Stromal cell of bone marrow (primary cell): Measurements from ENCODE around the gene RPL36.
"Not testable (repeated sequence)": the region's sequence is repeated elsewhere in the genome, so short reads cannot be mapped to it uniquely, and the experiment has no call there.

Experiments used
- DNase-seq: peaks from one replicate; pipeline ENCODE4 v3.0.0-alpha.2; 2012; ENCODE audit warnings: low read depth

The RPL36 gene

DNA sequence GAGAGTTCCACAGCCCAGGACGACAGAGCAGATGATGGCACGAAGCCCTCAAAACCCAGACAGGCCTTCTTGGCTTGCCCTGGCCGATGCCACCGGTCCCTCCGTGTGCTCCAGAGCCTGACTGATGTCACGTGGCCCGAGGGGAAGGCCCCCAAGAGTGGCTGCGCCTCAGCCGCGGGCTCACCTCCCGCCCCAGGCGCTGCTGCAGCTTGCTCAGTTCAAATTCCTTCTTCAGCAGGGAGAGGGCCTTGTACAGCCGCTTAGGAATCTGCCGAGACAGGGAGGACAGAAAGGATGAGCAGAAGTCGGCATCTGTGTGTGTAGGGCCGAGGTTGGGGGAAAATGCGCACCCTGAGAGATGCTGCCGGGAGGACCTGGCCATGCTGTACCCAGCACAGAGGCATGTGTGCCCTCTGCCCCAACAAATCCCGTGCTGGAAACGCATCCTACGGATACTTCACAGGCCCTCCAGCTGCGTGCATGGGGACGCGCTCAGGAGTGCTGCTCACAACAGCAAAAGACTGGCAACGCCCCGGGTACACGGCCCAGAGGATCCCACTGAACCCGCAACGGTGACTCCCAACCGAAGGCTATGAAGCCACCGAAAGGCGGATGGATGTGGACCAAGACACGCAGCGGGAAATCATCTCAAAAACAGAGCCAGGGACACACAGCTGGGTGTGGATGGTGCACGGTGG is 16.9 kb downstream of the RPL36 start:
- no peak for DNase-seq

- DNase-seq, result no peak
These were observed 17.8 kb downstream of the RPL36 start for GRCh38 chr19:5707576-5708575.

DNA sequence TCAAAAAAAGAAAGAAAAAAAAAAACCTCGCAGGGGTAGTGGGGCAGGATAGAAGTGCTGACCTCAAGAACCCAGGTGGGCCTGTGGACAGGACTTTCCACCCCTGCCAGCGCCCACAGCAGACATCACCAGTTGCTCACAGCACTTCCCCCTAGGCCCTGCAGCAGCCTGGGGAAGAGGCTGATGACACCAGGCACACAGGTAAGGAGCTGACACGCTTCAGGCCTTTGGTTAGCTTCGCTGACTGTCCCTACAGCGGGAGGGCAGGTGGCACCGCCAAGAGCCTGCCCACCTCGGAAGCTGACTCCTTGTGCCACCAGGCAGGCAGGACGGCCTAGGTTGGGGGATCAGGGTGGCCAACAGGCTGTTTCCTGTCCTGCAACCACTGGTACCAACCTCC is 20.9 kb downstream of the RPL36 start:
- no peak for DNase-seq

- DNase-seq, result no peak
These were observed 21.6 kb downstream of the RPL36 start for GRCh38 chr19:5711713-5712161.

DNA sequence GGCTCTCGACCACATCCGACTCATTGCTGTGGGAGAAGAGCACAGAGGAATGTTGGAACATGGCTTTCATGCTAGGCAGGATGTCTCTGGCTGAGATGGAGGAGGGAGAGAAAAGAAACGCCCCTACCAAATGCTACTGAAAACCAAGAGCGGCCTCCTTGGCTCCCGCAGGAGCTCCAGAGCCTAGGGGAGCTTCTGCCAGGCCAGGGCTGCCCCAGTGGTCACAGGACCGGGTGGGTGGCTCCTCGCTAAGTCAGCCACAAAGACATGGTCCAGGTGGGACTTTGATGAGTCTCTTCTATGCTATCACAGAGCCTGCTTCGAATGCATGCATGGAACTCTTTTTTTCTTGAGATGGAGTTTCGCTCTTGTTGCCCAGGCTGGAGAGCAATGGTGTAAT is 23.1 kb downstream of the RPL36 start:
- no peak for DNase-seq

DNA sequence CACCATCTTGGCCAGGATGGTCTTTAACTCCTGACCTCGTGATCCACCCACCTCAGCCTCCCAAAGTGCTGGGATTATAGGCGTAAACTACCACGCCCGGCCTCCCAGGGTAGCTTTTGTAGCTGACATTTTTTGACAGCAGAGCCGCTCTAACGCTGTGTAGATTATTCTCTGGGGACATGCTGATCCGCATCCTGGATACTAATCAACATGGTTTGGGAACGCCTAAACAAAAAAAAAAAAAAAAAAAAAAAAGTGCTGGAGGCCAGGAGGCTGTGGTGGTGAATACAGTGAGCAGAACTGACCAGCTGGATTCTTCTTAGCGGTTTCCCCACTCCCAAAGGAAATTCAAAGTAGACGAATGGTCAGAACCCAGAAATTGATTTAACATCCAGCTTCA is 24.7 kb downstream of the RPL36 start:
- DNase-seq, result no peak

DNA sequence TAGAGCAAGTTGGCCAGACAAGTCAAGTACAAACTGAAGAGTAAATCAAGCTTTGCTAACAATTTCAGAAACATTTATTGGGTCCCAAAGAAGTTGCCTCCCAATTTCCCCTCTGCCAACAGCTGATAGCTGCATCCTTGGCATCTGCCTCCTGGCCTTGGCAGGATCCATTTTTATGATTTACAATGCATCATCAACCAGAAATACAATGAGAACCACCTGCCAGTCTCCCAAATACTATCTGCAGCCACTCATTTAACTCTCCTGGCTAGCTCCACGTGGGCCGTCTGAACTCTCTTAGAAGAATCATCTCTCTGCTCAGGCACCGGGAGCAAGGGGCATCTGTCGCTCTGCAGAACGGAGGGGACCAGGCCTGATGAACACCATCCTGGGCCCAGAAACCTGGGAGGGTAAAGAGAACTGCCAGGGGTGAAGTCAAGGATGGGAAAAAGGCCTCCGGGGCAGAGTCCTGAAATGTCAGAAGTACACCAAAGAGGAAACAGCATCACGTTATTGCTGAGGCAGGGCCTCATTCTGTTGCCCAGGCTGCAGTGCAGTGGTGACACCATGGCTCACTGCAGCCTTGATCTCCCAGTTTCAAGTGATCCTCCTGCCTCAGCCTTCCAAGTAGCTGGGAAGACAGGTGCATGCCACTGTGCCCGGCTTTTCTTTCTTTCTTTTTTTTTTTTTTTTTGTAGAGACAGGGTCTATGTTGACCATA is 27.3 kb downstream of the RPL36 start:
- DNase-seq, result no peak

GRCh38 chr19:5718037-5718578 is 28.0 kb downstream of the RPL36 start:
- DNase-seq, result no peak

DNA sequence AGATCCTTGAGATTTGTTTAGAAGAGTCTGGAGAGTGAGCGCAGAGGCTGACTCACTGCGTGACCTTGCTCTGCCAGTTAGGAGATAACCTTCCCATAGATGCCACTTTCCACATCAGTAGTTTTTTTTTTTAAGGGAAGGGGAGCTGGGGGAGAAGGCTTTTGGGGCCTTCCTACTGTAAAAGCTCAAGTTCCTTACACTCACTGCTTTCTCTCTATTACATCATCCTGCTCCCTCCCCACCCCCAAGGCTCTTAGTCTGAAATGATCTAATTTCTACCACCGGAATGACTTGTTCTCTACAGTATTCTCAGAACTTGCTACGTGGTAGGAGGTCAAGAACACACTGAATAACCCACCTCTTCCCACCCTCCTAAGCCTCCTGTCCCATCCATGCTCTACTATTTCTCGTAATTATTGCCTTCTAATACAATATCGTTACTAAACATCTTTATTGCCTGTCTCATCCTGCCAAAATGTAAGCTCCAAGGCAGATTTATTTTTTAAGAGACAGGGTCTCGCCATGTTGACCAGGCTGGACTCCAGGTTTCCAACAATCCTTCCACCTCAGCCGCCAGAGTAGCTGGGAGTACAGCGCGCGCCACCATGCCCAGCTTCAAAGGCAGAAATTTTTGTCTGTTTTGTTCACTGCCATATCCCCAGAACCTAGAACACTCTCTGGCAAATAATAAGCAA is 28.6 kb downstream of the RPL36 start:
- DNase-seq, result peak; percentile 59

DNA sequence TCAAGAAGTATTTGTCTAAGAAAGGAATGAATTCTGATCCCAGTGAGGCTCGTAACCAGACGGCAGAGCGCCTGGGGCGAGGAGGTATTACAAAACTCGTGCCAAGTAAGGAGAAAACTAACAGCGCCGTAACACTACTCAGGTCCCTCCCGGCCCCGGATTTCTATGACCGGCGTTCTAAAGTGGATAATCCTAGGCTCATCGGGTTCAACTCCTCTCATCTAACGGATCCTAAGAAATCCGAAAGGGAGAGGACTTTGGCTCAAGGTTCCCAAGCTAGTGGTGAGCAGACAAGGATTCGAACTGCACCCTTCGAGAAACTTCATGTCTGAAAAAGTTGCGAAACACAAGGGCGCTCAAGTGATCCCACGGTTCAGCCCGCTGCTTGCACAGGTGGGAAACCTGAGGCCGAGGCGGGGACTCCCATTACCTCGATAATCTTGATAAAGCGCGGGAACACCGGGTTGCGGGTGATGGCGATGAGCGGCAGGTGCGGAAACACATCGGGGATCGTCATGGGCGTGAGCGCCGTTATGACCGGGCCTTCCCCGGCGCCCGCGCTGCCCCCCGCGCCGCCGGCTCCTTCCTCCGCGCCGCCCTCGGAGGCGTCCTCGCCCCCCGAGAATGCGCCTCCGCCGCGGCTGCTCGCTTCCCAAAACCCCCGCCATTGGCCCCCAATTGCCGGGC is 29.3 kb downstream of the RPL36 start:
- DNase-seq, result no peak

- DNase-seq, result peak; percentile 98
These were observed 30.1 kb downstream of the RPL36 start, which contains the start of the genes CATSPERD and LONP1 for GRCh38 chr19:5719961-5720790. Gene CATSPERD (plus strand): TSS chr19:5720637. CDS start chr19:5720738, 101 bp downstream. Gene LONP1 (minus strand): TSS chr19:5720146. CDS start chr19:5720132, 14 bp downstream.

- no peak for DNase-seq
These were observed 37.5 kb downstream of the RPL36 start for GRCh38 chr19:5727453-5728050.

- DNase-seq, result not testable (repeated sequence)
These were observed 43.1 kb downstream of the RPL36 start for GRCh38 chr19:5733172-5733571.

- DNase-seq, result no peak
These were observed 48.3 kb downstream of the RPL36 start for GRCh38 chr19:5738423-5738822.
